Spleen (tissue), 7 donors: Measurements from ENCODE around the gene C4A.

ENCODE experiments used
- CTCF ChIP-seq, 11 experiments: fragments of 200-600 bp in 7 of 11; fragments of 450-650 bp in 4 of 11; sonication (generic) in 4 of 11; IDR thresholded peaks in 8 of 11; conservative IDR thresholded peaks in 3 of 11; 1 replicate in 7 of 11; 2 replicates in 4 of 11; pipeline versions ENCODE4 v1.4.0 to v1.8.0; 2016 to 2021; ENCODE audit warnings: antibody characterized with exemption in 11 of 11, inconsistent platforms in 4 of 11, mild to moderate bottlenecking in 1 of 11
- POLR2A ChIP-seq, 3 donors: fragments of 450-650 bp; IDR thresholded peaks; one replicate each; pipeline ENCODE4 v1.5.1; 2017; ENCODE audit warnings: antibody characterized with exemption in 3 of 3, mild to moderate bottlenecking in 1 of 3
- donor health status: DM: no; HTN: no; CAD: no; lungs with moderate emphysema.
- donor health status: DM: no; HTN: no; CAD: no.
- donor health status: DM: no; HTN: no; CAD: no.

- TF ChIP-seq CTCF (IDR thresholded peaks at IDR 0.05 in 8 of 11, conservative IDR thresholded peaks at IDR 0.05 in 3 of 11) (peak; percentile 11 to 80 (median 68)), POLR2A (IDR thresholded peaks at IDR 0.05) (no peak)
These were observed 29.6 kb upstream of the C4A start for GRCh38 chr6:31952140-31952805.
